ENCODE results near the gene DCHS1. TPM values are rescaled to one million over a fixed set of nuclear protein-coding genes. Genes with fewer than 3 reads are reported as not detected.

The DCHS1 gene
- polyA plus RNA-seq, 10 donors, result 36.7 to 66.6 (median 43.7) TPM

GRCh38 chr11:6612213-6613041 lies 43.2 kb downstream of the DCHS1 start, which contains the start of gene TAF10:
Gene TAF10 (minus strand): TSS chr11:6612216. CDS start chr11:6612189, 27 bp downstream.
- DNase-seq, result peak; percentile 96 to 99 (median 97)

GRCh38 chr11:6611963-6612212 lies 43.7 kb downstream of the DCHS1 start:
- DNase-seq, result no peak

GRCh38 chr11:6611092-6611962 lies 44.3 kb downstream of the DCHS1 start:
- peak in 2 of 3 donors; percentile 36 to 65 for DNase-seq

- no peak for DNase-seq
Observed at GRCh38 chr11:6610591-6610990, 45.0 kb downstream of the DCHS1 start.

GRCh38 chr11:6609502-6610015 lies 46.0 kb downstream of the DCHS1 start:
- no peak for DNase-seq

GRCh38 chr11:6608726-6609501 lies 46.7 kb downstream of the DCHS1 start:
- DNase-seq, result no peak

- DNase-seq, result no peak
Observed at GRCh38 chr11:6608011-6608410, 47.6 kb downstream of the DCHS1 start.

GRCh38 chr11:6607190-6607795 lies 48.3 kb downstream of the DCHS1 start:
- DNase-seq, result no peak

- peak; percentile 94 to 97 (median 95) for DNase-seq
Observed at GRCh38 chr11:6606471-6607189, 49.0 kb downstream of the DCHS1 start.

- DNase-seq, result no peak
Observed at GRCh38 chr11:6604790-6605189, 50.8 kb downstream of the DCHS1 start.

GRCh38 chr11:6604081-6604626 lies 51.5 kb downstream of the DCHS1 start:
- peak in 2 of 3 donors; percentile 70 to 87 for DNase-seq

- DNase-seq, result peak; percentile 90 to 96 (median 92)
Observed at GRCh38 chr11:6603287-6604080, 52.1 kb downstream of the DCHS1 start, which contains the start of the genes ILK and RRP8. Gene ILK (plus strand): TSS chr11:6603774. CDS start chr11:6604272, 498 bp downstream. Gene RRP8 (minus strand): TSS chr11:6603616. CDS start chr11:6603502, 114 bp downstream.

- no peak for DNase-seq
Observed at GRCh38 chr11:6602096-6602940, 53.3 kb downstream of the DCHS1 start.

GRCh38 chr11:6601041-6601461 lies 54.6 kb downstream of the DCHS1 start:
- no peak for DNase-seq

GRCh38 chr11:6599881-6600390 lies 55.7 kb downstream of the DCHS1 start:
- no peak for DNase-seq

GRCh38 chr11:6599449-6599848 lies 56.2 kb downstream of the DCHS1 start:
- DNase-seq, result no peak

GRCh38 chr11:6598555-6598954 lies 57.1 kb downstream of the DCHS1 start:
- no peak for DNase-seq

All from muscle of back (tissue), 11 donors.